BLaER1 (cell line): Measurements from ENCODE around the gene CERT1.

Experiments
- H3K27ac ChIP-seq: shearing (Covaris generic); formaldehyde crosslinking; 2 replicates; pipeline ENCODE4 v1.8.1; 2022
- H3K27me3 ChIP-seq: shearing (Covaris generic); formaldehyde crosslinking; 2 replicates; pipeline ENCODE4 v1.8.1; 2022
- H3K36me3 ChIP-seq: shearing (Covaris generic); formaldehyde crosslinking; 2 replicates; pipeline ENCODE4 v1.8.1; 2022
- H3K4me1 ChIP-seq: shearing (Covaris generic); formaldehyde crosslinking; 2 replicates; pipeline ENCODE4 v1.8.1; 2022
- H3K4me2 ChIP-seq: shearing (Covaris generic); formaldehyde crosslinking; 2 replicates; pipeline ENCODE4 v1.8.1; 2022
- H3K4me3 ChIP-seq: shearing (Covaris generic); formaldehyde crosslinking; 2 replicates; pipeline ENCODE4 v1.8.1; 2022
- H3K9ac ChIP-seq: shearing (Covaris generic); formaldehyde crosslinking; 2 replicates; pipeline ENCODE4 v1.8.1; 2022
- H3K9me3 ChIP-seq: shearing (Covaris generic); formaldehyde crosslinking; 2 replicates; pipeline ENCODE4 v1.8.1; 2022
- H4K20me1 ChIP-seq: shearing (Covaris generic); formaldehyde crosslinking; 2 replicates; pipeline ENCODE4 v1.8.1; 2022
- Cebpa-rat ChIP-seq: shearing (Covaris generic); IDR thresholded peaks from 2 replicates; pipeline ENCODE4 v1.8.1; 2022

Gene CERT1

GRCh38 chr5:75351139-75351926 is 160.1 kb downstream of the CERT1 start:
- no peaks in the 10 kb centered on the region for H3K27me3 ChIP-seq
- no peaks in the 10 kb centered on the region for H3K9me3 ChIP-seq
- no peak for TF ChIP-seq Cebpa-rat
- no peak overlapping the region for H3K4me3 ChIP-seq
- no peak overlapping the region for H3K27ac ChIP-seq
- no peaks in the 10 kb centered on the region for H4K20me1 ChIP-seq
- H3K9ac ChIP-seq = no peak overlapping the region
- H3K4me1 ChIP-seq = no peaks in the 10 kb centered on the region
- peaks cover 93% of the 10 kb centered on the region for H3K36me3 ChIP-seq
- H3K4me2 ChIP-seq = no peak overlapping the region

DNA sequence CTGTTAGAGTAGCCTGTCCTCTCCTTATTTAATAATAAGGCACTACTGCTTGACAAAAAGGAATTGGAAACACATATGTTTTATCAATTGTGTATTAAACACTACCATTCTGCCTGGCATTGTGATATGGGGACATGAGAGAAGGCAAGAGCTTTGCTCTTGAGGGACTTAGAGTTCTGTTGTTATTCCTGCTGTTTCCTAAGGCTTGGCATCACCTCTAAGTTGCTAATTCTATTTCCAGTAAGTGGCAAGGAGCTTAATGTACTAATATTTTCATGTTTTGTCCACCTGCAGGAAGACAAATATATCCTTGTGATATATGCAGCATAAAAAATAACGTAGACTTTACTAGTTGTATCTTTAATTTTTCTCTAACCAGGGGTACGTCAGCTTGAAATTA is 161.8 kb downstream of the CERT1 start:
- Histone ChIP-seq H3K27ac (no peak overlapping the region), H4K20me1 (no peaks in the 10 kb centered on the region), H3K9me3 (no peaks in the 10 kb centered on the region), H3K4me3 (no peak overlapping the region), H3K4me2 (no peak overlapping the region), H3K9ac (no peak overlapping the region), H3K36me3 (peaks cover 92% of the 10 kb centered on the region), H3K27me3 (no peaks in the 10 kb centered on the region), H3K4me1 (no peaks in the 10 kb centered on the region)
- no peak for TF ChIP-seq Cebpa-rat

DNA sequence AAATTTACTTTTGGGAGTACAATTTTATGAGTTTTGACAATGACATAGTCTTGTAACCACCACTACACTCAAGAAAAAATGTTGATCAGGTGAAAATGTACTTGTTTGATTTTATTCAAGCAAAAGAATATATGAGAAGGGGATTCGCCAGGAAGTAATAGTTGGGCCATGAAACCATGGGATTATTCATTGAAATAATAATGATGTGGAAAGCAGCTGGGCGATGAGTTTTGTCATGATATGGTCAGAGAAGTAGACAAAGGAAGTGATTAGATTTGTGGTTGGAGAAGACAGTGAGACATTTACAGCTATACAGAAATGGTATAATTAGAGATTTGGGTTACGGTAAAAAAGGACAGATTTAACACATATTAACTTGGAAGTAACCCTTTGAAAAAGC is 163.2 kb downstream of the CERT1 start:
- Histone ChIP-seq H3K36me3 (peaks cover 90% of the 10 kb centered on the region), H3K4me3 (no peak overlapping the region), H3K27ac (no peak overlapping the region), H3K27me3 (no peaks in the 10 kb centered on the region), H3K4me1 (no peaks in the 10 kb centered on the region), H3K9me3 (no peaks in the 10 kb centered on the region), H4K20me1 (peaks cover 7% of the 10 kb centered on the region), H3K4me2 (no peak overlapping the region), H3K9ac (no peak overlapping the region)
- no peak for TF ChIP-seq Cebpa-rat

DNA sequence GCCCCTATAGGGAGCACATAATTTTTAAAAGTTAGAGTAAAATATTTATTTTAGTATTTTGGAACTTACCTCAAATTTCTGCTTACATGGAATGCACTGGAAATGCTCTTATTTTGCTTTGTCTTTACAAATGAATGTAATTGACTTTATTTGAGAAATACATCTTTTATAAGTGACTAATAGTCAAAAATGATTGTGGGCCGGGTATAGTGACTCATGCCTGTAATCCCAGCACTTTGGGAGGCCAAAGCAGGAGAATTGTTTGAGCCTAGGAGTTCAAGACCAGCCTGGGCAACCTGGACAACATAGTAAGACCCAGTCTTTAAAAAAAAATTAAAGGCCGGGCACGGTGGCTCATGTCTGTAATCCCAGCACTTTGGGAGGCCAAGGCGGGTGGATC is 168.6 kb downstream of the CERT1 start:
- Histone ChIP-seq H3K9ac (no peak overlapping the region), H3K27me3 (no peaks in the 10 kb centered on the region), H3K27ac (no peak overlapping the region), H3K4me1 (peaks cover 13% of the 10 kb centered on the region), H3K9me3 (no peaks in the 10 kb centered on the region), H3K4me2 (no peak overlapping the region), H4K20me1 (peaks cover 59% of the 10 kb centered on the region), H3K36me3 (peaks cover 54% of the 10 kb centered on the region), H3K4me3 (no peak overlapping the region)
- no peak for TF ChIP-seq Cebpa-rat

DNA sequence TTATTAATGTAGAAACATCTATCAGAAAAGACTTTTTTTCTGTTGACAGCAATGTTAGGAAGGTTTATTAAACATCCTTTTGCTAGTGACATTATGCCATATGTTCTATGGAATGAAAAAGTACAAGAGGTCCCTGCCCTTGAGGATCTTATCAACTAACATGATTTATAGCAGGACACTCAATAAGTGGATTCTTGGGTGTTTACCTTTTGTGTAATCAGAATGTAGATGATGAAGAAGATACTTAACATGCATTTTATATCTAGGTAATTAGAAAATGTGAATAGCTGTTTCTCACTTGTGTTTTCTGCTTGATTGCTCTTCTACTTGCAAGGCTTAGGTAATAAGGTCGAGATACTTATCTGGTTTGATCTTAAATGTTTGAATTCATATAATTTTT is 169.5 kb downstream of the CERT1 start:
- no peaks in the 10 kb centered on the region for H3K27me3 ChIP-seq
- no peaks in the 10 kb centered on the region for H3K9me3 ChIP-seq
- H3K36me3 ChIP-seq = peaks cover 45% of the 10 kb centered on the region
- no peak overlapping the region for H3K27ac ChIP-seq
- no peak overlapping the region for H3K9ac ChIP-seq
- no peak for TF ChIP-seq Cebpa-rat
- no peak overlapping the region for H3K4me3 ChIP-seq
- peaks cover 13% of the 10 kb centered on the region for H3K4me1 ChIP-seq
- no peak overlapping the region for H3K4me2 ChIP-seq
- peaks cover 66% of the 10 kb centered on the region for H4K20me1 ChIP-seq

DNA sequence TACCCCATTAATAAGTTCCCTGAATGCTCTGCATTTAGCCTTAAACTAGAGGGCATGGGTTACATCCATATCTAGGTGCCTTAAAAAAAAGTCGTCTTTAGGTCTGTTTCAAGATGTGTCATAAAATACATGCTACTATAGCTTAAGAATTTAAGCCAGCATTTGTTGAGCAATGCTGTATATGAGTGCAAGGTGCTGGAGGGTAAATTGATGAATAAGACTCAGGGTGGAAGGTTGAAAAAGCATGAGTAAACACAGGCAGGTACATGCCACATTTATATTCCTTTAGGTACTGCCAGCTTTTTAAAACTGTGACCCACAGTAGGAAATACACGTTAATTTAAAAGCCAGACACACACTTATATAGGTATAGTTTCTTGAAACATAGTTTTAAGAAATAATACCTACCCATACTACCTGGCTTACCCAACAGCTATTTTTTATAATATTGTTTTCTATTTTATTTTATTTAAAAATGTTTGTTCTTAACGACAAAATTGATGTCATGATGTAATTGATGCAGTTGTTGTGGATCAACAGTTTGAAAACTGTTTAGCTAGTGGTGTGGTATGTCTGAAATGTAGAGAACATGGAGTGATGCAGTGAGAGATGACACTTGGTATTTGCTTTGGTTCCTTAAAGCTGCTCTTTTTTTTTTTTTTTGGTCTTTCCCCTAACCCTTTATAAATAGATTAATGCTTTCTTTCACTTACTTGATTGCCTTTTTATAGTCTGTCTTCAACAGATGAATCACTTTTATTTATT is 170.5 kb downstream of the CERT1 start:
- no peak overlapping the region for H3K4me3 ChIP-seq
- H3K9me3 ChIP-seq = no peaks in the 10 kb centered on the region
- no peaks in the 10 kb centered on the region for H3K27me3 ChIP-seq
- H3K36me3 ChIP-seq = peaks cover 35% of the 10 kb centered on the region
- H3K4me2 ChIP-seq = no peak overlapping the region
- no peak for TF ChIP-seq Cebpa-rat
- no peak overlapping the region for H3K9ac ChIP-seq
- peaks cover 17% of the 10 kb centered on the region for H3K4me1 ChIP-seq
- H4K20me1 ChIP-seq = peaks cover 66% of the 10 kb centered on the region
- H3K27ac ChIP-seq = no peak overlapping the region

DNA sequence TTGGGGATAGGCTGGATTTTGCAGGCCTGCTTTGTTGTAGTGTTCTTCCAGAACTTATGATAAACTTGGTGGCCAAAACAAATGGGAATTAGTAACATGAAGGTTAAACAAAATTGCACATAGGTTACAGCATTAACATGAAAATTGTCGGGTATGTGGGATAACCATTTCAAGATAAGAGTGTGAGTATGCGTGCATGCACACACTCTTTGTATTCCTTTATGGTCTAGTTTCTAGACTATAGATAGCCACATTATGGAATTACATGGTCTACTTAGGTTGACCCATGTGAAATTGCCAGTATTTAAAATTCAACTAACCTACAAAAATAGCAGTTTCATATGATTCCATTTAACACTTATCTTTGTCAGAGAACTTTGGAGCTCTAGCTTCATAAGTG is 173.0 kb downstream of the CERT1 start:
- Histone ChIP-seq H3K27ac (no peak overlapping the region), H4K20me1 (peaks cover 60% of the 10 kb centered on the region), H3K9me3 (peaks cover 4% of the 10 kb centered on the region; the same call in 1 of the 2 replicates), H3K4me2 (peak overlapping the region; percentile 85), H3K27me3 (no peaks in the 10 kb centered on the region), H3K4me3 (peak overlapping the region; percentile 96), H3K4me1 (peaks cover 18% of the 10 kb centered on the region), H3K36me3 (peaks cover 14% of the 10 kb centered on the region), H3K9ac (peak overlapping the region; percentile 89)
- no peak for TF ChIP-seq Cebpa-rat

DNA sequence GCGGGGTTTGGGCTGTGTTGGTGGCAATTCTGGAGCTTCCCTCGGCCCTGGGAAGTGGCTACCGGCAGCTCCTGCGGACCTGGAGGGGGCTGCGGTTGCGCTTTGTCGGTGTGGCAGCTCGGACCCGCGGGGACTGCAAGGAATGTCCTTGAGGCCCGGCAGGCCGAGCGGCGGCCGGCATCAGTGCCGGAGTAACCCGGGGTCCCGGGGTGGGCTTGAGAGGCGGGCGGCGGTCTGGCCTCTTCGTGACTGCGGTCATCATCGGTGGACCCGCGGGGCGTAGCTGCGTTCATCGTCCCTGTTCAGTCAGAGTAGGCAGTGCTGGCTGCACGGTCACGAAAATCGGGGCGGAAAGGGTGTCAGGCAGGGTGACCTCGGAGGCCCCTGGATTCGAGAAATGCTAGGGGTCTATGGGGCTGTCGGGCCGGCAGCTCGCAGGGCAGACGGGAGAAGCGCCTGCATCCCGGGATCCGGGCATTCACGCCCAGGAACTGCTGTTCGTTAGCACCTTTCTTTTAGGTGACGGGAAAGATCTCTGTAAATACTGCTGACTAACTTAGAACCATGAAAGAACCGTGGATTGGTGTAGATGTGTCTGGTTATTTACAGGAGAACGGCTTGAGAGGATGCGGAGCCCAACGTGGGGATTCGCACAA is 173.9 kb downstream of the CERT1 start:
- Histone ChIP-seq H3K27me3 (no peaks in the 10 kb centered on the region), H4K20me1 (peaks cover 51% of the 10 kb centered on the region), H3K4me2 (peak overlapping the region; percentile 85), H3K4me1 (peaks cover 18% of the 10 kb centered on the region), H3K36me3 (peaks cover 7% of the 10 kb centered on the region; the same call in 1 of the 2 replicates), H3K9me3 (peaks cover 4% of the 10 kb centered on the region; the same call in 1 of the 2 replicates), H3K9ac (peak overlapping the region; percentile 89), H3K27ac (peak overlapping the region; percentile 83), H3K4me3 (peak overlapping the region; percentile 96)
- no peak for TF ChIP-seq Cebpa-rat

DNA sequence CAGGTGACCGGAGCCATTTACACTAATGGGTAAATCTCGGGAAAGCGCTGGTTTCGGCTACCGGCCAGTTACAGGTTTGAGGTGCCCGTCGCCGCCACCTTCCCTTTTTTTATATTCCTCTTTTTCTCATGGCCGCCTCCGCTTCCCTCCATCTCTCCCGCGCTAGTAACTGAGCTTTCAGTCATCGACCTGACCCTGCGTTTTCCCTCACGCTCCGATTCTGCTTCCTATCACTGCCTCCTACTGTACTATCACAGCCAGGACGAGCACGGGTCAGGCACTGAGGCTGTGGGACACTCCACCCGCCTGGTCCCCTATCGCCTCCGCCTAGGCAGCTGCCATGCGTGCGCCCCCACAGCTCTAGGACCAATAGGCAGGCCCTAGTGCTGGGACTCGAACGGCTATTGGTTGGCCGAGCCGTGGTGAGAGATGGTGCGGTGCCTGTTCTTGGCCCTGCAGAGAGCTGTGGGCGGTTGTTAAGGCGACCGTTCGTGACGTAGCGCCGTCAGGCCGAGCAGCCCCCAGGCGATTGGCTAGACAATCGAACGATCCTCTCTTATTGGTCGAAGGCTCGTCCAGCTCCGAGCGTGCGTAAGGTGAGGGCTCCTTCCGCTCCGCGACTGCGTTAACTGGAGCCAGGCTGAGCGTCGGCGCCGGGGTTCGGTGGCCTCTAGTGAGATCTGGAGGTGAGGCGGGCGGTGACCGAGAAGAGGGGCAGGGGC is 174.7 kb downstream of the CERT1 start, which contains the start of gene HMGCR:
HMGCR (plus strand) TSS at position 606 of the 722 bp plus-strand sequence. CDS start 5,386 bp downstream, outside the sequence.
- H3K27ac ChIP-seq = peak within 1 kb of the TSS; percentile 83
- peaks cover 44% of the 10 kb centered on the region for H4K20me1 ChIP-seq
- peaks cover 4% of the 10 kb centered on the region; the same call in 1 of the 2 replicates for H3K36me3 ChIP-seq
- H3K4me1 ChIP-seq = peaks cover 18% of the 10 kb centered on the region
- H3K9ac ChIP-seq = peak within 1 kb of the TSS; percentile 89
- peak within 1 kb of the TSS; percentile 96 for H3K4me3 ChIP-seq
- no peaks in the 10 kb centered on the region for H3K27me3 ChIP-seq
- H3K9me3 ChIP-seq = peaks cover 4% of the 10 kb centered on the region; the same call in 1 of the 2 replicates
- no peak for TF ChIP-seq Cebpa-rat
- peak within 1 kb of the TSS; percentile 85 for H3K4me2 ChIP-seq
